AML-193 (cell line): ENCODE measurements around the gene THAP10.
"Not testable (repeated sequence)": the region's sequence is repeated elsewhere in the genome, so short reads cannot be mapped to it uniquely, and the experiment has no call there.

Experiments
- DNase-seq, 2 experiments: peaks; one replicate each; lab custom pipeline; 2025; lab: John Stamatoyannopoulos, UW

Gene THAP10

GRCh38 chr15:70876683-70877082 is 15.6 kb downstream of the THAP10 start:
- no peak for DNase-seq

- DNase-seq, result no peak
These were observed 16.2 kb downstream of the THAP10 start for GRCh38 chr15:70876011-70876410.

GRCh38 chr15:70875001-70875782 is 17.0 kb downstream of the THAP10 start:
- no peak for DNase-seq

DNA sequence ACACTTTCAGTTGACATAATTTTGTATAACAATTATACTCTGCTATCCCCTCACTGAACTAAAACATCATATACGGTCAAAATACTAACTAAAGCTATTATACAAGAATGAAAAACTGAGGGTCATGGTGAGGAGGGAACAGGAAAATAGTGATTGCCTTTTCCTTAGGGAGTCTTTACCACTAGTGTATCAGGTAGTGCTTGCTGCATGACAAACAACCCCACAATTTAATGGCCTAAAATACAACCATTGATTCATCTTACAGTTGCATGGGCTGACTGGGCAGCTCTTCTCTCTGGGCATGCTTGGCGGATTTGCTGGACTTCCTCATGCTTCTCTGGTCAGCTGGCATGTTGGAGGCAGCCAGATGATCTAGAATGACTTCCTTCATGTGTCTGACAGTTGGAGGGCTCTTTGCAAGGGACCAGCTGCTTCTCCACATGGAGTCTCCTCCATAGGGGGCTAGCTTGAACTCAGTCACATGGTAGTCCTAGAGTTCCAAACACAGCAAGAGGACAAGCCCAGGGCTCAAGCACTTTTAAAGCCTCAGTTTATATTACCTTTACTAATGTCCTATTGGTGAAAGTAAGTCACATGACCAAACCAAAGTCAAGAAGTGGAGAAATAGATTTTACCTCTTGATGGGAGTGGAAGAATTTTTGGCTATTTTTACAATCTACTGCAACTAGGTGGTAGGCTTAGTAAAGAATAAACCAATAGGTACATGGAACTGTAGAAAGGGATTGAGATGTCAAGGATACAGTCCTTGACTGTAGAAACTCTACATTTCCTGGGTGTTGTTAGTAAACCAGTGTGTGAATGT is 18.8 kb downstream of the THAP10 start:
- no peak for DNase-seq

GRCh38 chr15:70871490-70871889 is 20.7 kb downstream of the THAP10 start:
- not testable (repeated sequence) for DNase-seq

DNA sequence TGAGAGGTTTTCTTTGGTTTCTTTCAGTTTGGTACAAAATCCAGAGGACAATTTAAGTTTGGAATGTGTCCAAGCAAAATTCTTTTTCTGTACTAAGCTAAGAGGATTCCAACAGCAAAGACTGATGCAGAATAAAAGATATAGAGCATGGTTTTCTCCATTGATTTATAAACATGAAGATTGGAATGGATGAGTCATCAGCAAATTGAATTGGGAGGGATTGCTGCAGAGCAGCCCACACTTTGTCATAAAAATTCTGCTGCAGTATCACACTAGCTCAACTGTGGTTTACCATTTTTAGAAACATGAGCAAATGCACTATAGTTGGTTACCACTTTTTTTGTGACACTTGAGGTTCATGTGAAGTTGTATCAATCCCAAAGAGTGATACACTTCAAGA is 22.2 kb downstream of the THAP10 start:
- DNase-seq, result no peak

GRCh38 chr15:70869346-70869745 is 22.9 kb downstream of the THAP10 start:
- no peak for DNase-seq

DNA sequence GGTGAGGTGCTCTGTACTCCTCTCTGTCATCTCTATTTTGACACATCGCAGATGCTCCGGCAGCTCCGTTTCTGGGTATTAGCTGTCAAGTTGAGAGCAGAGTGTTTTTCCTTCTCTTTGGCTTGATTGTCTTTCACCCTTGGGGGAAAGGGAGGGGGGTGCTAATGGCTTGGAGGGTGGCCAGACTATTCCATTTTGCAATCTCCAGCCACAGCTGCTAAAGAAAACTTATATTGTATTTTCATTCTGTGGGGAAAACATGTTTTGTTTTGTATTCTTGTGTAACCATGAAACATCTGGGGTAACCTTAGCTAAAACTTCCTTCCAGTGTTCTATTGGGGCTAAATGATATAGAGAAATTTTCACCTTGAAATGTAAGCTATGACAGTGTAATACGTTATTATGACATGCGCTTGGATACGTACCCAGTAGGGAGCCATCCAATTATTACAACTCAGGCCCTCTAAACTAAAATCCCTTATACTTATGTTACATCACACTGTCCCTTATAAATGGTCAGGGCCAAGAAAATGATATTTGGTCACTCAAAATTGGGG is 24.2 kb downstream of the THAP10 start:
- no peak for DNase-seq

- DNase-seq, result no peak
These were observed 25.1 kb downstream of the THAP10 start for GRCh38 chr15:70866982-70867641.

GRCh38 chr15:70863450-70864218 is 28.6 kb downstream of the THAP10 start:
- no peak for DNase-seq

- DNase-seq, result no peak
These were observed 32.2 kb downstream of the THAP10 start for GRCh38 chr15:70859998-70860397.

- DNase-seq, result no peak
These were observed 32.8 kb downstream of the THAP10 start for GRCh38 chr15:70859322-70859908.

- not testable (repeated sequence) for DNase-seq
These were observed 33.5 kb downstream of the THAP10 start for GRCh38 chr15:70858614-70859321.

- DNase-seq, result no peak
These were observed 34.5 kb downstream of the THAP10 start for GRCh38 chr15:70857562-70858285.

GRCh38 chr15:70856884-70857561 is 35.2 kb downstream of the THAP10 start:
- DNase-seq, result no peak

DNA sequence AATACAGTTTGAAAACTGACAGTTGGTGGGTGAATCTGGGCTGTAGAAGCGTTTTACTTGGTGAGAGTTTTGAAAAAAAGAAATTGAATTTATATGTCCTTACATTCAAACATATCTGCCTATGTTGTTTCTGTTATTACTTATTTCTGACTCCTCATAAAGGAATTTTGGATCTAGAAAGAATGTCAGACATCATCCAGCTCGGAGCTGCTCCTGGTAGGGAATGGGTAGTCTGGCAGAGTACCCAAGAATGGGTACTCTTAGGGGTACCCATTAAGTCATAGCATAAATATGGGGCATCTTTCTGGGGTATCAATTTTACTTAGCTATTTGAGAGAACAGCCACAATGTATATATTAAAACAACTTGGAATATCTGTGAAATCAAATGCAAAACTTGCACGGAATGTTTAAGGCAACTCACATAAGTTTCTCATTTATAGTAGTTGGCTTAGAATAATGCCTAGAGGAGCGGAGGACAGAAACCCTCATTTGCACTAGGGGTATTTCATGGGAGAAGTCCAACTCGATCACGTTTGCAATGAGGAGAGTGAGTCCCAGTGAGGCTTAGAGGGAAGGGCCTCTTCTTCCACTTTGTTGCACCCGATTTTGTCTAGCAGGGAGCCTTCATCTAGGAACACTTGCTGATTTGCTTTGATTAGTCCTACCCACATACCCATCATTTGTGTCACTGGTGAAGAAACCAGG is 35.9 kb downstream of the THAP10 start:
- DNase-seq, result no peak

DNA sequence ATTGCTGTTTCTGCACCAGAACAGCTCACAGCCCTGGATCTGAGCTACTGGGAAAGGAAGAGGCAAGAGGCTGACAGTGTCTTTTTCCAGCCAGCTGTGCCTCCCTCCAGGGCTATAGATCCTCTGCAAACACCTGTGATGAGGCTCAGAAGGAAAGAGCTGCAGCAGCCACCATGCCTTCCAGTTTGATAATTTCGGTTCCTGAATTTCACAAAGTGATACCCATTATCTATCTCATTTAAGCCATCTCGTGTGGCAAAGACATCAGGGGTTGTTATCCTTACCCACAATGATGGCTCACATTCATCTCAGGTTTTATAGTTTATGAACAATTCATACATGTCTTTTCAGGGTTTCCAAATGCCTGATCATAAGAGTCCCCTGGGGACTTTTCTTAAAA is 36.5 kb downstream of the THAP10 start:
- DNase-seq, result no peak

DNA sequence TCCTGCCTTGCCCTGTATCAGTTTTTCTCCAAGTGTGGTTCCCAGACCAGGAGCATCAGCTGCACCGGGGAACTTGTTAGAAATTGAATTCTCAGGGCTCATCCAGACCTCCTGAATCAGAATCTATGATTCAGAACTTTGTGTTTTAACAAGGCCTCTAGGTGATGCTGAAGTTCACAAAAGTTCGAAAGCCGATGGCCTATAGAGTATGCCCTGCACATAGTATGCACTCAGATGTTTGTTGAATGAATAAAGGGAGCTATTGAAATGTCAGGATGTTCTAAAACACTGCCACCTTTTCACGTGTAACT is 37.6 kb downstream of the THAP10 start:
- DNase-seq, result no peak
